Measurements from ENCODE around the gene DPP9. TPM values are rescaled to one million over a fixed set of nuclear protein-coding genes. Genes with fewer than 3 reads are reported as not detected.

Gene DPP9
- total and polyA plus RNA-seq, 2 of the 13 experiments (the other 11 are each of a cell fraction or from before 2014, with no cell fraction given), result 8.4 to 25.8 TPM

DNA sequence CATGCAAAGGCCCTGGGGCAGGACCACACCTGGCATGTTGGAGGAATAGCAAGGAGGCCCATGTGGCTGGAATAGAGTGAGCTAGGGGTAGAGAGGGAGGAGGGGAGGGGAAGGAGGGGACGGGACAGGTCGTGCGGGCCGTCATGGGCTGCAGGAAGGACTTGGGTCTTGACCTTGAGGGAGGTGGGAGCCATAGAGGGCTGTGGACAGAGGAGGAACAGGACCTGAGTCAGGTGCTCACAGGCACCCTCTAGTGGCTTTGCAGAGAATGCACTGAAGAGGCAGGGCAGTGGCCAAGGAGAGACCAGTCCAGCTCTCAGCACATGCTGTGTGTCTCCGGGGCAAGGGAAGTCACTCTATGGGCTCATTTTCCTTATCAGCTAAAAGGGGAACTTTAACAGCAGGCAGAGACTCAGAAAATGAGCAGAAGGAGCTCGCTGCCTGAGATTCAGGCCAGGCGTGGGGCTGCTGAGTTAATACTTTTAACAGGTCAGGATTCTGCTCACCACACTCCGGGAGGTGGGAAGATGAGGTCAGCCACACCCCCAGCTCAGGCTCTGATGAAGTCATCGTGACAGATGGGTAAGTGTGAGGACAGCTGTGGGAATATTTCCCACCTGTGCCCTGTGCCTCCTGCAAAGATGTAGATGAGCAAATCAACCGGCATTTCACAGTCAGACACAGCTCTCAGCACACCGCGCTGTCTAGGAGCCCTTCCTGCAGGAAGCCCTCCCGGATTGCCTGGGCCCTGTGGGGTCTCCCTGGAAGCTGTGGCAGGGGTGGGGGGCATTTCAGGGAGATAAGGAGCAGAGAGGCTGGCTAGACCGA is 90.3 kb downstream of the DPP9 start (continued):
- TF ChIP-seq, protein P1, sequence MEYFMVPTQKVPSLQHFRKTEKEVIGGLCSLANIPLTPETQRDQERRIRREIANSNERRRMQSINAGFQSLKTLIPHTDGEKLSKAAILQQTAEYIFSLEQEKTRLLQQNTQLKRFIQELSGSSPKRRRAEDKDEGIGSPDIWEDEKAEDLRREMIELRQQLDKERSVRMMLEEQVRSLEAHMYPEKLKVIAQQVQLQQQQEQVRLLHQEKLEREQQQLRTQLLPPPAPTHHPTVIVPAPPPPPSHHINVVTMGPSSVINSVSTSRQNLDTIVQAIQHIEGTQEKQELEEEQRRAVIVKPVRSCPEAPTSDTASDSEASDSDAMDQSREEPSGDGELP (IDR thresholded peaks at IDR 0.05; ENCODE audit: borderline replicate concordance, low read depth), result no peak
- TF ChIP-seq, protein P2, sequence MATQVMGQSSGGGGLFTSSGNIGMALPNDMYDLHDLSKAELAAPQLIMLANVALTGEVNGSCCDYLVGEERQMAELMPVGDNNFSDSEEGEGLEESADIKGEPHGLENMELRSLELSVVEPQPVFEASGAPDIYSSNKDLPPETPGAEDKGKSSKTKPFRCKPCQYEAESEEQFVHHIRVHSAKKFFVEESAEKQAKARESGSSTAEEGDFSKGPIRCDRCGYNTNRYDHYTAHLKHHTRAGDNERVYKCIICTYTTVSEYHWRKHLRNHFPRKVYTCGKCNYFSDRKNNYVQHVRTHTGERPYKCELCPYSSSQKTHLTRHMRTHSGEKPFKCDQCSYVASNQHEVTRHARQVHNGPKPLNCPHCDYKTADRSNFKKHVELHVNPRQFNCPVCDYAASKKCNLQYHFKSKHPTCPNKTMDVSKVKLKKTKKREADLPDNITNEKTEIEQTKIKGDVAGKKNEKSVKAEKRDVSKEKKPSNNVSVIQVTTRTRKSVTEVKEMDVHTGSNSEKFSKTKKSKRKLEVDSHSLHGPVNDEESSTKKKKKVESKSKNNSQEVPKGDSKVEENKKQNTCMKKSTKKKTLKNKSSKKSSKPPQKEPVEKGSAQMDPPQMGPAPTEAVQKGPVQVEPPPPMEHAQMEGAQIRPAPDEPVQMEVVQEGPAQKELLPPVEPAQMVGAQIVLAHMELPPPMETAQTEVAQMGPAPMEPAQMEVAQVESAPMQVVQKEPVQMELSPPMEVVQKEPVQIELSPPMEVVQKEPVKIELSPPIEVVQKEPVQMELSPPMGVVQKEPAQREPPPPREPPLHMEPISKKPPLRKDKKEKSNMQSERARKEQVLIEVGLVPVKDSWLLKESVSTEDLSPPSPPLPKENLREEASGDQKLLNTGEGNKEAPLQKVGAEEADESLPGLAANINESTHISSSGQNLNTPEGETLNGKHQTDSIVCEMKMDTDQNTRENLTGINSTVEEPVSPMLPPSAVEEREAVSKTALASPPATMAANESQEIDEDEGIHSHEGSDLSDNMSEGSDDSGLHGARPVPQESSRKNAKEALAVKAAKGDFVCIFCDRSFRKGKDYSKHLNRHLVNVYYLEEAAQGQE (IDR thresholded peaks at IDR 0.05; ENCODE audit: borderline replicate concordance in 1 of 2, low read depth in 1 of 2, low read length in 2 of 2), result no peak
- 0 out of 2 replicates have a peak, but pooled peaks have one; percentile 15 for TF ChIP-seq RXRB (CRISPR knock-in tag; IDR thresholded peaks at IDR 0.05; ENCODE audit: borderline replicate concordance)
- TF ChIP-seq MBNL3 (CRISPR knock-in tag; conservative IDR thresholded peaks at IDR 0.05), result no peak
- TF ChIP-seq, protein P3, sequence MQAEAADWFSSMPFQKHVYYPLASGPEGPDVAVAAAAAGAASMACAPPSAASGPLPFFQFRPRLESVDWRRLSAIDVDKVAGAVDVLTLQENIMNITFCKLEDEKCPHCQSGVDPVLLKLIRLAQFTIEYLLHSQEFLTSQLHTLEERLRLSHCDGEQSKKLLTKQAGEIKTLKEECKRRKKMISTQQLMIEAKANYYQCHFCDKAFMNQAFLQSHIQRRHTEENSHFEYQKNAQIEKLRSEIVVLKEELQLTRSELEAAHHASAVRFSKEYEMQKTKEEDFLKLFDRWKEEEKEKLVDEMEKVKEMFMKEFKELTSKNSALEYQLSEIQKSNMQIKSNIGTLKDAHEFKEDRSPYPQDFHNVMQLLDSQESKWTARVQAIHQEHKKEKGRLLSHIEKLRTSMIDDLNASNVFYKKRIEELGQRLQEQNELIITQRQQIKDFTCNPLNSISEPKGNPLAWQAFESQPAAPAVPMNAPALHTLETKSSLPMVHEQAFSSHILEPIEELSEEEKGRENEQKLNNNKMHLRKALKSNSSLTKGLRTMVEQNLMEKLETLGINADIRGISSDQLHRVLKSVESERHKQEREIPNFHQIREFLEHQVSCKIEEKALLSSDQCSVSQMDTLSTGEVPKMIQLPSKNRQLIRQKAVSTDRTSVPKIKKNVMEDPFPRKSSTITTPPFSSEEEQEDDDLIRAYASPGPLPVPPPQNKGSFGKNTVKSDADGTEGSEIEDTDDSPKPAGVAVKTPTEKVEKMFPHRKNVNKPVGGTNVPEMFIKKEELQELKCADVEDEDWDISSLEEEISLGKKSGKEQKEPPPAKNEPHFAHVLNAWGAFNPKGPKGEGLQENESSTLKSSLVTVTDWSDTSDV (CRISPR knock-in tag; IDR thresholded peaks at IDR 0.05), result no peak
- TF ChIP-seq SALL2 (CRISPR knock-in tag; IDR thresholded peaks at IDR 0.05), result no peak; the same call in 1 of the 2 replicates
- no peak for TF ChIP-seq NFIB (CRISPR knock-in tag; IDR thresholded peaks at IDR 0.05; ENCODE audit: borderline replicate concordance)
- no peak for TF ChIP-seq ZSCAN22 (CRISPR knock-in tag; IDR thresholded peaks at IDR 0.05)
- TF ChIP-seq ZNF547 (CRISPR knock-in tag; IDR thresholded peaks at IDR 0.05), result no peak
- TF ChIP-seq ZNF451 (CRISPR knock-in tag; IDR thresholded peaks at IDR 0.05), result no peak
- TF ChIP-seq, protein P4, sequence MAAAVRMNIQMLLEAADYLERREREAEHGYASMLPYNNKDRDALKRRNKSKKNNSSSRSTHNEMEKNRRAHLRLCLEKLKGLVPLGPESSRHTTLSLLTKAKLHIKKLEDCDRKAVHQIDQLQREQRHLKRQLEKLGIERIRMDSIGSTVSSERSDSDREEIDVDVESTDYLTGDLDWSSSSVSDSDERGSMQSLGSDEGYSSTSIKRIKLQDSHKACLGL (CRISPR knock-in tag; IDR thresholded peaks at IDR 0.05), result no peak
- no peak for TF ChIP-seq ZNF234 (CRISPR knock-in tag; conservative IDR thresholded peaks at IDR 0.05)
- TF ChIP-seq, protein P5, sequence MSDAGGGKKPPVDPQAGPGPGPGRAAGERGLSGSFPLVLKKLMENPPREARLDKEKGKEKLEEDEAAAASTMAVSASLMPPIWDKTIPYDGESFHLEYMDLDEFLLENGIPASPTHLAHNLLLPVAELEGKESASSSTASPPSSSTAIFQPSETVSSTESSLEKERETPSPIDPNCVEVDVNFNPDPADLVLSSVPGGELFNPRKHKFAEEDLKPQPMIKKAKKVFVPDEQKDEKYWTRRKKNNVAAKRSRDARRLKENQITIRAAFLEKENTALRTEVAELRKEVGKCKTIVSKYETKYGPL (CRISPR knock-in tag; IDR thresholded peaks at IDR 0.05), result no peak
- TF ChIP-seq, protein P6, sequence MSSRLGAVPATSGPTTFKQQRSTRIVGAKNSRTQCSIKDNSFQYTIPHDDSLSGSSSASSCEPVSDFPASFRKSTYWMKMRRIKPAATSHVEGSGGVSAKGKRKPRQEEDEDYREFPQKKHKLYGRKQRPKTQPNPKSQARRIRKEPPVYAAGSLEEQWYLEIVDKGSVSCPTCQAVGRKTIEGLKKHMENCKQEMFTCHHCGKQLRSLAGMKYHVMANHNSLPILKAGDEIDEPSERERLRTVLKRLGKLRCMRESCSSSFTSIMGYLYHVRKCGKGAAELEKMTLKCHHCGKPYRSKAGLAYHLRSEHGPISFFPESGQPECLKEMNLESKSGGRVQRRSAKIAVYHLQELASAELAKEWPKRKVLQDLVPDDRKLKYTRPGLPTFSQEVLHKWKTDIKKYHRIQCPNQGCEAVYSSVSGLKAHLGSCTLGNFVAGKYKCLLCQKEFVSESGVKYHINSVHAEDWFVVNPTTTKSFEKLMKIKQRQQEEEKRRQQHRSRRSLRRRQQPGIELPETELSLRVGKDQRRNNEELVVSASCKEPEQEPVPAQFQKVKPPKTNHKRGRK (CRISPR knock-in tag; IDR thresholded peaks at IDR 0.05), result no peak
- TF ChIP-seq, protein P7, sequence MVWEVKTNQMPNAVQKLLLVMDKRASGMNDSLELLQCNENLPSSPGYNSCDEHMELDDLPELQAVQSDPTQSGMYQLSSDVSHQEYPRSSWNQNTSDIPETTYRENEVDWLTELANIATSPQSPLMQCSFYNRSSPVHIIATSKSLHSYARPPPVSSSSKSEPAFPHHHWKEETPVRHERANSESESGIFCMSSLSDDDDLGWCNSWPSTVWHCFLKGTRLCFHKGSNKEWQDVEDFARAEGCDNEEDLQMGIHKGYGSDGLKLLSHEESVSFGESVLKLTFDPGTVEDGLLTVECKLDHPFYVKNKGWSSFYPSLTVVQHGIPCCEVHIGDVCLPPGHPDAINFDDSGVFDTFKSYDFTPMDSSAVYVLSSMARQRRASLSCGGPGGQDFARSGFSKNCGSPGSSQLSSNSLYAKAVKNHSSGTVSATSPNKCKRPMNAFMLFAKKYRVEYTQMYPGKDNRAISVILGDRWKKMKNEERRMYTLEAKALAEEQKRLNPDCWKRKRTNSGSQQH (CRISPR knock-in tag; IDR thresholded peaks at IDR 0.05; ENCODE audit: low read depth), result no peak
- TF ChIP-seq ZNF460 (CRISPR knock-in tag; IDR thresholded peaks at IDR 0.05; ENCODE audit: borderline replicate concordance), result no peak
